HG03196 (cell line): ENCODE data around the gene HTRA3.

Experiments
- ATAC-seq: cut with Tn5 transposase; IDR thresholded peaks from one replicate; pipeline ENCODE4 v1.9.1; 2021; ENCODE audit not compliant: unreplicated experiment

The HTRA3 gene

GRCh38 chr4:8290701-8290970, 21.1 kb downstream of the HTRA3 start:
- no peak for ATAC-seq

- ATAC-seq, result no peak
These were observed 21.6 kb downstream of the HTRA3 start for GRCh38 chr4:8291036-8291682.

GRCh38 chr4:8291701-8292477, 22.3 kb downstream of the HTRA3 start:
- no peak for ATAC-seq

GRCh38 chr4:8292478-8293107, 23.0 kb downstream of the HTRA3 start:
- ATAC-seq, result no peak

GRCh38 chr4:8293131-8293975, 23.8 kb downstream of the HTRA3 start:
- no peak for ATAC-seq

- no peak for ATAC-seq
These were observed 24.5 kb downstream of the HTRA3 start for GRCh38 chr4:8294036-8294435.

GRCh38 chr4:8294775-8295174, 25.2 kb downstream of the HTRA3 start:
- no peak for ATAC-seq

- no peak for ATAC-seq
These were observed 25.9 kb downstream of the HTRA3 start for GRCh38 chr4:8295471-8295870.

GRCh38 chr4:8296491-8296890, 26.9 kb downstream of the HTRA3 start:
- no peak for ATAC-seq

- no peak for ATAC-seq
These were observed 27.6 kb downstream of the HTRA3 start for GRCh38 chr4:8297141-8297601.

- ATAC-seq, result no peak
These were observed 28.3 kb downstream of the HTRA3 start for GRCh38 chr4:8297691-8298485.

- ATAC-seq, result no peak
These were observed 31.3 kb downstream of the HTRA3 start for GRCh38 chr4:8300832-8301231.

GRCh38 chr4:8301851-8302730, 32.5 kb downstream of the HTRA3 start:
- ATAC-seq, result no peak

GRCh38 chr4:8303081-8303480, 33.5 kb downstream of the HTRA3 start:
- ATAC-seq, result no peak

GRCh38 chr4:8303485-8304281, 34.1 kb downstream of the HTRA3 start:
- ATAC-seq, result no peak

- no peak for ATAC-seq
These were observed 35.5 kb downstream of the HTRA3 start for GRCh38 chr4:8304827-8305695.

- no peak for ATAC-seq
These were observed 36.4 kb downstream of the HTRA3 start for GRCh38 chr4:8305851-8306471.
